K562 (cell line): ENCODE results near the gene RGMA. TPM values are rescaled to one million over a fixed set of nuclear protein-coding genes. Genes with fewer than 3 reads are reported as not detected.

Source experiments
- ATAC-seq: fragments of 200-7000 bp; cut with Tn5 transposase; 3 replicates; pipeline ENCODE4 v1.9.1; 2020; ENCODE audit warnings: moderate library complexity
- BruUV-seq: library from RNA; stranded (reverse); fragments of 400-500 nt; replicated peaks from 2 replicates; lab custom pipeline; 2021; lab: Mats Ljungman, UMichigan
- CTCF ChIA-PET: fragments of 300-600 bp; formaldehyde crosslinking; extraction: SDS; loops from one replicate; lab custom pipeline; 2021; ENCODE audit warnings: low intra/inter-chr PET ratio; lab: Yijun Ruan, JAX
- POLR2A ChIA-PET: fragments of 300-600, 350-650 bp; sonication (Branson Sonifier 250); formaldehyde crosslinking; extraction: SDS; loops from one replicate; lab custom pipeline; 2021; ENCODE audit warnings: antibody characterized with exemption, inconsistent platforms; lab: Yijun Ruan, JAX
- DNase-seq, 4 experiments: peaks; one replicate each; pipeline versions ENCODE4 v3.0.0 to v3.0.0-alpha.2; 2011 to 2018; ENCODE audit warnings: low spot score in 3 of 4, mixed read lengths in 3 of 4; ENCODE audit errors: extremely low read depth in 1 of 4
- FAIRE-seq: peaks from 2 replicates; lab custom pipeline; 2011; peaks lifted over from hg19 to GRCh38; lab: Jason Lieb, UNC
- H2AFZ ChIP-seq: 2 replicates; pipeline ENCODE4 v1.6.0; 2011; ENCODE audit warnings: low read depth, low read length, control low read depth, inconsistent platforms
- H3K27ac ChIP-seq: fragments of 200-600 bp; 3 replicates; pipeline ENCODE4 v1.8.0; 2011; ENCODE audit warnings: low read depth, mild to moderate bottlenecking, control low read depth, inconsistent platforms, low read length, moderate library complexity, mixed read lengths; ENCODE audit errors: extremely low read depth
- H3K27me3 ChIP-seq, 2 experiments: fragments of 300-600 bp in 1 of 2; 2 replicates in 1 of 2; 3 replicates in 1 of 2; pipeline versions ENCODE4 v1.6.0 to v1.8.0; 2011; ENCODE audit warnings: inconsistent platforms in 2 of 2, low read length in 2 of 2, mild to moderate bottlenecking in 1 of 2, mixed read lengths in 1 of 2, moderate library complexity in 1 of 2; ENCODE audit not compliant: control insufficient read depth in 2 of 2, insufficient read depth in 2 of 2
- H3K36me3 ChIP-seq: fragments of 300-600 bp; 3 replicates; pipeline ENCODE4 v1.8.0; 2011; ENCODE audit warnings: mild to moderate bottlenecking, low read length, inconsistent platforms; ENCODE audit not compliant: control insufficient read depth, insufficient read depth
- H3K4me1 ChIP-seq, 2 experiments: fragments of 200-600 bp in 1 of 2; replicated peaks in 1 of 2; 2 replicates in 1 of 2; 3 replicates in 1 of 2; pipeline versions ENCODE4 v1.5.1 to v1.8.0; 2011; ENCODE audit warnings: inconsistent platforms in 2 of 2, low read length in 2 of 2, mild to moderate bottlenecking in 1 of 2, mixed read lengths in 1 of 2, moderate library complexity in 1 of 2; ENCODE audit not compliant: control insufficient read depth in 2 of 2, insufficient read depth in 2 of 2
- H3K4me2 ChIP-seq: 2 replicates; pipeline ENCODE4 v1.6.1; 2011; ENCODE audit warnings: low read length, control low read depth, inconsistent platforms, mixed read lengths; ENCODE audit not compliant: insufficient read depth
- H3K4me3 ChIP-seq: fragments of 200-600 bp; sonication (generic), shearing (Covaris generic); 2 replicates; pipeline ENCODE4 v1.5.1; 2016; ENCODE audit warnings: control low read depth, inconsistent platforms
- H3K79me2 ChIP-seq: fragments of 200-600 bp; 3 replicates; pipeline ENCODE4 v1.8.0; 2011; ENCODE audit warnings: low read length, inconsistent platforms; ENCODE audit not compliant: control insufficient read depth, insufficient read depth
- H3K9ac ChIP-seq, 2 experiments: 2 replicates each; pipeline versions ENCODE4 v1.6.0 to v1.6.1; 2011; ENCODE audit warnings: low read depth in 2 of 2, low read length in 2 of 2, control low read depth in 1 of 2, inconsistent platforms in 1 of 2, mild to moderate bottlenecking in 1 of 2, mixed read lengths in 1 of 2; ENCODE audit not compliant: insufficient read depth in 1 of 2
- H3K9me1 ChIP-seq: one replicate; pipeline ENCODE4 v1.6.0; 2011; ENCODE audit warnings: inconsistent platforms, mild to moderate bottlenecking, low read length, moderate library complexity; ENCODE audit not compliant: control insufficient read depth, insufficient read depth
- H3K9me3 ChIP-seq: replicated peaks from 2 replicates; pipeline ENCODE4 v1.5.1; 2011; ENCODE audit warnings: low read depth, low read length, inconsistent platforms; ENCODE audit not compliant: control insufficient read depth, insufficient read depth
- H4K20me1 ChIP-seq: replicated peaks from 2 replicates; pipeline ENCODE4 v1.6.1; 2011; ENCODE audit warnings: low read length, inconsistent platforms, mixed read lengths; ENCODE audit not compliant: control insufficient read depth, insufficient read depth
- ARID2 ChIP-seq: fragments of 450-650 bp; IDR thresholded peaks from 2 replicates; pipeline ENCODE4 v1.6.1; 2017; ENCODE audit warnings: antibody characterized with exemption, mild to moderate bottlenecking
- BRF2 ChIP-seq: IDR thresholded peaks from 3 replicates; pipeline ENCODE4 v1.6.1; 2011; ENCODE audit warnings: borderline replicate concordance, mild to moderate bottlenecking; ENCODE audit not compliant: insufficient read length, insufficient read depth
- CBFA2T2 ChIP-seq: fragments of 450-650 bp; conservative IDR thresholded peaks from 2 replicates; pipeline ENCODE4 v1.6.1; 2017; ENCODE audit warnings: mild to moderate bottlenecking
- EZH2 ChIP-seq: IDR thresholded peaks from 2 replicates; pipeline ENCODE4 v1.6.1; 2012; ENCODE audit warnings: low read depth, mild to moderate bottlenecking, inconsistent platforms, low read length, borderline replicate concordance
- HNRNPLL ChIP-seq: fragments of 200-400 bp; formaldehyde crosslinking; IDR thresholded peaks from 2 replicates; pipeline ENCODE4 v1.6.1; 2017; ENCODE audit warnings: low read length, low read depth, mild to moderate bottlenecking; ENCODE audit not compliant: poor library complexity, severe bottlenecking
- IRF1 ChIP-seq: sonication (generic); formaldehyde crosslinking; IDR thresholded peaks from 2 replicates; pipeline ENCODE4 v1.8.0; 2022; ENCODE audit warnings: missing genetic modification reagents, mild to moderate bottlenecking, borderline replicate concordance
- NFXL1 ChIP-seq: fragments of 450-650 bp; formaldehyde crosslinking; IDR thresholded peaks from 2 replicates; pipeline ENCODE4 v1.4.0; 2021; ENCODE audit warnings: mild to moderate bottlenecking
- U2AF1 ChIP-seq: fragments of 200-400 bp; formaldehyde crosslinking; optimal IDR thresholded peaks from 2 replicates; pipeline ENCODE3; 2017; ENCODE audit warnings: mild to moderate bottlenecking, low read depth, low read length, moderate library complexity
- ZNF174 ChIP-seq: fragments of 250-450 bp; sonication (Bioruptor Pico); IDR thresholded peaks from 2 replicates; pipeline ENCODE4 v1.4.0; 2020; ENCODE audit warnings: mild to moderate bottlenecking
- WGBS: fragments of 100-300 bp; shearing (Covaris generic); methylation state at CpG from one replicate; pipeline ENCODE4 v1.1.6; 2016; ENCODE audit warnings: low coverage, mixed read lengths; ENCODE audit not compliant: insufficient coverage; ENCODE audit errors: missing lambda C conversion rate; 5-methylcytosine and 5-hydroxymethylcytosine counted together
- in situ Hi-C: fragments of 300-500 bp; cut with MboI; formaldehyde crosslinking; loops from 4 replicates; pipeline ENCODE4 v1.15.0; 2018; ENCODE audit warnings: inconsistent platforms, mixed read lengths
- intact Hi-C: fragments of 100-400 bp; cut with micrococcal nuclease; formaldehyde crosslinking; loops from 2 replicates; pipeline ENCODE4 v1.14.2; 2022
- polyA plus RNA-seq, 8 experiments: library from polyadenylated mRNA; depleted of rRNA in 4 of 8; stranded (reverse) in 5 of 8; unstranded in 3 of 8; fragments of >200 nt; fragmentation: Nextera tagmentation in 2 of 8; fragmentation: Illumina TruSeq in 1 of 8; extraction: Ambion mirVana in 2 of 8; extraction: Trizol in 1 of 8; gene quantifications; 2 replicates each; pipeline versions ENCODE4 v1.2.1 to v1.2.3, GENCODE V29; 2011 to 2014; ENCODE audit warnings: inconsistent platforms in 1 of 8, missing spikeins in 1 of 8
- total RNA-seq, 7 experiments: library from RNA; depleted of rRNA in 6 of 7; stranded (reverse); fragments of >200 nt in 6 of 7; fragmentation: Illumina TruSeq in 2 of 7; extraction: Trizol in 2 of 7; gene quantifications; 2 replicates each; pipeline versions ENCODE4 v1.2.1 to v1.2.3, GENCODE V29; 2011 to 2021; ENCODE audit warnings: low replicate concordance in 1 of 7

RGMA gene
- total and polyA plus RNA-seq, 9 of the 15 experiments (the other 6 are each of a cell fraction or from before 2014, with no cell fraction given), result 0.03 to 0.05 (median 0.03) TPM; not detected in 6

- in situ Hi-C loops, result no loop called here
- no TSS peak for BruUV-seq
Observed at GRCh38 chr15:93005133-93005532, 83.9 kb downstream of the RGMA start.

More at GRCh38 chr15:93005133-93005532, 83.9 kb downstream of the RGMA start:
- no peaks in the 10 kb centered on the region for H3K4me1 ChIP-seq
- no peak overlapping the region for H3K27ac ChIP-seq
- intact Hi-C loops, result no loop called here
- DNase-seq, result no peak
- TF ChIP-seq U2AF1, result no peak
- no peak for TF ChIP-seq HNRNPLL
- TF ChIP-seq ARID2, result no peak
- no peak for TF ChIP-seq BRF2
- no peak for TF ChIP-seq IRF1 (CRISPR knock-in tag)
- no peak for TF ChIP-seq CBFA2T2
- no peak for TF ChIP-seq ZNF174
- TF ChIP-seq EZH2, result no peak
- no peak for TF ChIP-seq NFXL1
- H3K9ac ChIP-seq, result no peak overlapping the region
- no peaks in the 10 kb centered on the region for H3K79me2 ChIP-seq
- no peaks in the 10 kb centered on the region for H3K27me3 ChIP-seq
- ChIA-PET CTCF (no interaction called here), POLR2A (no interaction called here)
- H3K9me1 ChIP-seq, result no peaks in the 10 kb centered on the region
- no peak overlapping the region for H3K4me3 ChIP-seq
- WGBS, result 87% methylated on average over 4 of the region's 4 CpGs
- FAIRE-seq, result no peak
- no peak overlapping the region for H3K4me2 ChIP-seq
- H3K36me3 ChIP-seq, result peaks cover 95% of the 10 kb centered on the region
- peak; percentile 32; the same call in 2 of the 3 replicates for ATAC-seq
- H3K9me3 ChIP-seq, result no peaks in the 10 kb centered on the region; the same call in 1 of the 2 replicates
- H4K20me1 ChIP-seq, result no peaks in the 10 kb centered on the region
- H2AFZ ChIP-seq, result no peak overlapping the region
